ENCODE results near the gene REELD1.

The REELD1 gene

GRCh38 chr4:146232131-146232722 lies 17.9 kb downstream of the REELD1 start:
- Histone ChIP-seq H3K36me3 (ENCODE audit: control insufficient read depth in 2 of 2, insufficient read depth in 1 of 2, low read length in 2 of 2) (no peaks in the 10 kb centered on the region), H3K9me3 (ENCODE audit: control insufficient read depth, insufficient read depth, low read depth, low read length) (no peaks in the 10 kb centered on the region), H3K4me3 (ENCODE audit: low read depth, low read length) (no peak overlapping the region), H3K4me1 (ENCODE audit: control insufficient read depth, insufficient read depth, low read length) (no peaks in the 10 kb centered on the region), H3K27ac (ENCODE audit: extremely low read depth, low read depth, low read length) (no peak overlapping the region)
- CTCF ChIA-PET = interaction anchor here (0.5 kb wide), 1 partner anchor 764 kb away, joined by 4 read pairs; no protein-coding TSS in a partner anchor
- POLR2A ChIA-PET = no interaction called here
- no peak for TF ChIP-seq KLF16 (tag by site-specific recombination; IDR thresholded peaks at IDR 0.05)
- no peak for TF ChIP-seq REPIN1 (tag by site-specific recombination; IDR thresholded peaks at IDR 0.05; ENCODE audit: low read depth)
- TF ChIP-seq, protein P1, sequence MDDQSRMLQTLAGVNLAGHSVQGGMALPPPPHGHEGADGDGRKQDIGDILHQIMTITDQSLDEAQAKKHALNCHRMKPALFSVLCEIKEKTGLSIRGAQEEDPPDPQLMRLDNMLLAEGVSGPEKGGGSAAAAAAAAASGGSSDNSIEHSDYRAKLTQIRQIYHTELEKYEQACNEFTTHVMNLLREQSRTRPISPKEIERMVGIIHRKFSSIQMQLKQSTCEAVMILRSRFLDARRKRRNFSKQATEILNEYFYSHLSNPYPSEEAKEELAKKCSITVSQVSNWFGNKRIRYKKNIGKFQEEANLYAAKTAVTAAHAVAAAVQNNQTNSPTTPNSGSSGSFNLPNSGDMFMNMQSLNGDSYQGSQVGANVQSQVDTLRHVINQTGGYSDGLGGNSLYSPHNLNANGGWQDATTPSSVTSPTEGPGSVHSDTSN (CRISPR knock-in tag; IDR thresholded peaks at IDR 0.05) = no peak
- no peak for TF ChIP-seq ZFP37 (tag by site-specific recombination; IDR thresholded peaks at IDR 0.05)
- TF ChIP-seq ZSCAN4 (tag by site-specific recombination; IDR thresholded peaks at IDR 0.05) = no peak
- no peak for TF ChIP-seq PRDM2 (tag by site-specific recombination; IDR thresholded peaks at IDR 0.05; ENCODE audit: borderline replicate concordance)
- TF ChIP-seq, protein P2, sequence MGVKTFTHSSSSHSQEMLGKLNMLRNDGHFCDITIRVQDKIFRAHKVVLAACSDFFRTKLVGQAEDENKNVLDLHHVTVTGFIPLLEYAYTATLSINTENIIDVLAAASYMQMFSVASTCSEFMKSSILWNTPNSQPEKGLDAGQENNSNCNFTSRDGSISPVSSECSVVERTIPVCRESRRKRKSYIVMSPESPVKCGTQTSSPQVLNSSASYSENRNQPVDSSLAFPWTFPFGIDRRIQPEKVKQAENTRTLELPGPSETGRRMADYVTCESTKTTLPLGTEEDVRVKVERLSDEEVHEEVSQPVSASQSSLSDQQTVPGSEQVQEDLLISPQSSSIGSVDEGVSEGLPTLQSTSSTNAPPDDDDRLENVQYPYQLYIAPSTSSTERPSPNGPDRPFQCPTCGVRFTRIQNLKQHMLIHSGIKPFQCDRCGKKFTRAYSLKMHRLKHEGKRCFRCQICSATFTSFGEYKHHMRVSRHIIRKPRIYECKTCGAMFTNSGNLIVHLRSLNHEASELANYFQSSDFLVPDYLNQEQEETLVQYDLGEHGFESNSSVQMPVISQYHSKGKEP (tag by site-specific recombination; IDR thresholded peaks at IDR 0.05) = no peak
- TF ChIP-seq FEZF1 (tag by site-specific recombination; IDR thresholded peaks at IDR 0.05) = no peak
- TF ChIP-seq ZFP3 (tag by site-specific recombination; IDR thresholded peaks at IDR 0.05; ENCODE audit: low read depth) = no peak
- TF ChIP-seq ZNF558 (tag by site-specific recombination; IDR thresholded peaks at IDR 0.05) = no peak
- no peak for TF ChIP-seq ATF2 (tag by site-specific recombination; IDR thresholded peaks at IDR 0.05; ENCODE audit: low read depth)
- TF ChIP-seq ZBTB21 (tag by site-specific recombination; IDR thresholded peaks at IDR 0.05) = no peak
- TF ChIP-seq ZNF292 (tag by site-specific recombination; IDR thresholded peaks at IDR 0.05; ENCODE audit: borderline replicate concordance, low read depth) = no peak
- TF ChIP-seq ZNF639 (tag by site-specific recombination; IDR thresholded peaks at IDR 0.05) = no peak
- no peak for TF ChIP-seq ZNF341 (tag by site-specific recombination; IDR thresholded peaks at IDR 0.05; ENCODE audit: low read depth)
